K562 (cell line): Measurements from ENCODE around the gene LAMP1. TPM values are rescaled to one million over a fixed set of nuclear protein-coding genes. Genes with fewer than 3 reads are reported as not detected.

Experiments
- ATAC-seq: fragments of 200-7000 bp; cut with Tn5 transposase; 3 replicates; pipeline ENCODE4 v1.9.1; 2020; ENCODE audit warnings: moderate library complexity
- BruUV-seq: library from RNA; stranded (reverse); fragments of 400-500 nt; replicated peaks from 2 replicates; lab custom pipeline; 2021; lab: Mats Ljungman, UMichigan
- CTCF ChIA-PET: fragments of 300-600 bp; formaldehyde crosslinking; extraction: SDS; loops from one replicate; lab custom pipeline; 2021; ENCODE audit warnings: low intra/inter-chr PET ratio; lab: Yijun Ruan, JAX
- POLR2A ChIA-PET: fragments of 300-600, 350-650 bp; sonication (Branson Sonifier 250); formaldehyde crosslinking; extraction: SDS; loops from one replicate; lab custom pipeline; 2021; ENCODE audit warnings: antibody characterized with exemption, inconsistent platforms; lab: Yijun Ruan, JAX
- DNase-seq, 4 experiments: peaks; one replicate each; pipeline versions ENCODE4 v3.0.0 to v3.0.0-alpha.2; 2011 to 2018; ENCODE audit warnings: low spot score in 3 of 4, mixed read lengths in 3 of 4; ENCODE audit errors: extremely low read depth in 1 of 4
- FAIRE-seq: peaks from 2 replicates; lab custom pipeline; 2011; peaks lifted over from hg19 to GRCh38; lab: Jason Lieb, UNC
- H2AFZ ChIP-seq: 2 replicates; pipeline ENCODE4 v1.6.0; 2011; ENCODE audit warnings: low read depth, low read length, control low read depth, inconsistent platforms
- H3K27ac ChIP-seq: fragments of 200-600 bp; 3 replicates; pipeline ENCODE4 v1.8.0; 2011; ENCODE audit warnings: low read depth, mild to moderate bottlenecking, control low read depth, inconsistent platforms, low read length, moderate library complexity, mixed read lengths; ENCODE audit errors: extremely low read depth
- H3K27me3 ChIP-seq, 2 experiments: fragments of 300-600 bp in 1 of 2; 2 replicates in 1 of 2; 3 replicates in 1 of 2; pipeline versions ENCODE4 v1.6.0 to v1.8.0; 2011; ENCODE audit warnings: inconsistent platforms in 2 of 2, low read length in 2 of 2, mild to moderate bottlenecking in 1 of 2, mixed read lengths in 1 of 2, moderate library complexity in 1 of 2; ENCODE audit not compliant: control insufficient read depth in 2 of 2, insufficient read depth in 2 of 2
- H3K36me3 ChIP-seq: fragments of 300-600 bp; 3 replicates; pipeline ENCODE4 v1.8.0; 2011; ENCODE audit warnings: mild to moderate bottlenecking, low read length, inconsistent platforms; ENCODE audit not compliant: control insufficient read depth, insufficient read depth
- H3K4me1 ChIP-seq, 2 experiments: fragments of 200-600 bp in 1 of 2; replicated peaks in 1 of 2; 2 replicates in 1 of 2; 3 replicates in 1 of 2; pipeline versions ENCODE4 v1.5.1 to v1.8.0; 2011; ENCODE audit warnings: inconsistent platforms in 2 of 2, low read length in 2 of 2, mild to moderate bottlenecking in 1 of 2, mixed read lengths in 1 of 2, moderate library complexity in 1 of 2; ENCODE audit not compliant: control insufficient read depth in 2 of 2, insufficient read depth in 2 of 2
- H3K4me2 ChIP-seq: 2 replicates; pipeline ENCODE4 v1.6.1; 2011; ENCODE audit warnings: low read length, control low read depth, inconsistent platforms, mixed read lengths; ENCODE audit not compliant: insufficient read depth
- H3K4me3 ChIP-seq: fragments of 200-600 bp; sonication (generic), shearing (Covaris generic); 2 replicates; pipeline ENCODE4 v1.5.1; 2016; ENCODE audit warnings: control low read depth, inconsistent platforms
- H3K79me2 ChIP-seq: fragments of 200-600 bp; 3 replicates; pipeline ENCODE4 v1.8.0; 2011; ENCODE audit warnings: low read length, inconsistent platforms; ENCODE audit not compliant: control insufficient read depth, insufficient read depth
- H3K9ac ChIP-seq, 2 experiments: 2 replicates each; pipeline versions ENCODE4 v1.6.0 to v1.6.1; 2011; ENCODE audit warnings: low read depth in 2 of 2, low read length in 2 of 2, control low read depth in 1 of 2, inconsistent platforms in 1 of 2, mild to moderate bottlenecking in 1 of 2, mixed read lengths in 1 of 2; ENCODE audit not compliant: insufficient read depth in 1 of 2
- H3K9me1 ChIP-seq: one replicate; pipeline ENCODE4 v1.6.0; 2011; ENCODE audit warnings: inconsistent platforms, mild to moderate bottlenecking, low read length, moderate library complexity; ENCODE audit not compliant: control insufficient read depth, insufficient read depth
- H3K9me3 ChIP-seq: replicated peaks from 2 replicates; pipeline ENCODE4 v1.5.1; 2011; ENCODE audit warnings: low read depth, low read length, inconsistent platforms; ENCODE audit not compliant: control insufficient read depth, insufficient read depth
- H4K20me1 ChIP-seq: replicated peaks from 2 replicates; pipeline ENCODE4 v1.6.1; 2011; ENCODE audit warnings: low read length, inconsistent platforms, mixed read lengths; ENCODE audit not compliant: control insufficient read depth, insufficient read depth
- CBX3 ChIP-seq, 2 experiments: IDR thresholded peaks; 1 replicate in 1 of 2; 2 replicates in 1 of 2; pipeline ENCODE4 v1.6.1; 2012; ENCODE audit warnings: inconsistent platforms in 2 of 2, low read length in 2 of 2, borderline replicate concordance in 1 of 2, control low read depth in 1 of 2
- CREBBP ChIP-seq: IDR thresholded peaks from one replicate; pipeline ENCODE4 v1.6.1; 2012; ENCODE audit warnings: low read depth, mild to moderate bottlenecking, control low read depth, inconsistent platforms, low read length
- GTF2E2 ChIP-seq: fragments of 200-800 bp; sonication (Bioruptor generic); IDR thresholded peaks from 2 replicates; pipeline ENCODE4 v1.6.1; 2016; ENCODE audit warnings: missing genetic modification characterization, missing compliant biosample characterization
- JUNB ChIP-seq: fragments of 450-650 bp; formaldehyde crosslinking; conservative IDR thresholded peaks from 2 replicates; pipeline ENCODE4 v1.4.0; 2020; ENCODE audit warnings: mild to moderate bottlenecking
- JUND ChIP-seq, 2 experiments: IDR thresholded peaks; 2 replicates in 1 of 2; 3 replicates in 1 of 2; pipeline ENCODE4 v1.6.1; 2011; ENCODE audit warnings: borderline replicate concordance in 2 of 2, low read depth in 2 of 2, low read length in 2 of 2, improper control_type of control experiment in 1 of 2, missing biosample characterization in 1 of 2, missing genetic modification characterization in 1 of 2, missing genetic modification reagents in 1 of 2
- POLR2A ChIP-seq: fragments of 450-650 bp; conservative IDR thresholded peaks from 2 replicates; pipeline ENCODE4 v1.6.1; 2016
- POLR2G ChIP-seq: fragments of 200-400 bp; formaldehyde crosslinking; IDR thresholded peaks from 2 replicates; pipeline ENCODE4 v1.6.1; 2017; ENCODE audit warnings: low read depth, mild to moderate bottlenecking, antibody characterized with exemption, low read length, moderate library complexity
- SMAD2 ChIP-seq: fragments of 150-350 bp; IDR thresholded peaks from 2 replicates; pipeline ENCODE4 v1.6.1; 2014; ENCODE audit warnings: low read depth, mild to moderate bottlenecking, low read length
- TBP ChIP-seq: optimal IDR thresholded peaks from 2 replicates; pipeline ENCODE3; 2011; ENCODE audit warnings: low read depth, low read length, improper control_type of control experiment
- TCFL5 ChIP-seq: fragments of 250-450 bp; sonication (Bioruptor Pico); conservative IDR thresholded peaks from 2 replicates; pipeline ENCODE4 v1.6.1; 2021; ENCODE audit warnings: mild to moderate bottlenecking, moderate library complexity, matching md5 sums
- ZNF146 ChIP-seq: IDR thresholded peaks from one replicate; pipeline ENCODE4 v1.6.1; 2018; ENCODE audit warnings: missing compliant biosample characterization; ENCODE audit not compliant: unreplicated experiment
- ZNF398 ChIP-seq: fragments of 250-450 bp; sonication (Bioruptor Pico); IDR thresholded peaks from 2 replicates; pipeline ENCODE4 v1.8.0; 2021; ENCODE audit warnings: moderate library complexity, mild to moderate bottlenecking, inconsistent platforms
- ZNF583 ChIP-seq: fragments of 250-450 bp; sonication (Bioruptor Pico); IDR thresholded peaks from 2 replicates; pipeline ENCODE4 v1.4.0; 2020
- WGBS: fragments of 100-300 bp; shearing (Covaris generic); methylation state at CpG from one replicate; pipeline ENCODE4 v1.1.6; 2016; ENCODE audit warnings: low coverage, mixed read lengths; ENCODE audit not compliant: insufficient coverage; ENCODE audit errors: missing lambda C conversion rate; 5-methylcytosine and 5-hydroxymethylcytosine counted together
- in situ Hi-C: fragments of 300-500 bp; cut with MboI; formaldehyde crosslinking; loops from 4 replicates; pipeline ENCODE4 v1.15.0; 2018; ENCODE audit warnings: inconsistent platforms, mixed read lengths
- intact Hi-C: fragments of 100-400 bp; cut with micrococcal nuclease; formaldehyde crosslinking; loops from 2 replicates; pipeline ENCODE4 v1.14.2; 2022
- polyA plus RNA-seq, 8 experiments: library from polyadenylated mRNA; depleted of rRNA in 4 of 8; stranded (reverse) in 5 of 8; unstranded in 3 of 8; fragments of >200 nt; fragmentation: Nextera tagmentation in 2 of 8; fragmentation: Illumina TruSeq in 1 of 8; extraction: Ambion mirVana in 2 of 8; extraction: Trizol in 1 of 8; gene quantifications; 2 replicates each; pipeline versions ENCODE4 v1.2.1 to v1.2.3, GENCODE V29; 2011 to 2014; ENCODE audit warnings: inconsistent platforms in 1 of 8, missing spikeins in 1 of 8
- total RNA-seq, 7 experiments: library from RNA; depleted of rRNA in 6 of 7; stranded (reverse); fragments of >200 nt in 6 of 7; fragmentation: Illumina TruSeq in 2 of 7; extraction: Trizol in 2 of 7; gene quantifications; 2 replicates each; pipeline versions ENCODE4 v1.2.1 to v1.2.3, GENCODE V29; 2011 to 2021; ENCODE audit warnings: low replicate concordance in 1 of 7

Gene LAMP1
- total and polyA plus RNA-seq, 9 of the 15 experiments (the other 6 are each of a cell fraction or from before 2014, with no cell fraction given), result 2.2 to 70.1 (median 30.5) TPM

GRCh38 chr13:113267642-113268405, 29.2 kb upstream of the LAMP1 start:
- in situ Hi-C loops, result no loop called here
- no peaks in the 10 kb centered on the region for H3K9me3 ChIP-seq
- no peak for DNase-seq

GRCh38 chr13:113272031-113272430, 25.0 kb upstream of the LAMP1 start:
- in situ Hi-C loops (loop anchor here (10.0 kb wide), 1 partner anchor 113 kb away; no protein-coding TSS in a partner anchor), intact Hi-C loops (loop anchor here (10.0 kb wide), 1 partner anchor 293 kb away; no protein-coding TSS in a partner anchor)
- Histone ChIP-seq H3K79me2 (no peaks in the 10 kb centered on the region; the same call in 2 of the 3 replicates), H3K27me3 (no peaks in the 10 kb centered on the region), H3K9me1 (no peaks in the 10 kb centered on the region), H3K9ac (no peak overlapping the region), H3K36me3 (no peaks in the 10 kb centered on the region), H3K27ac (no peak overlapping the region), H3K4me3 (no peak overlapping the region), H3K4me2 (no peak overlapping the region), H2AFZ (no peak overlapping the region), H3K4me1 (peaks cover 15 to 20% of the 10 kb centered on the region in 2 experiments; a peak in 4 of 5 replicates), H4K20me1 (no peaks in the 10 kb centered on the region), H3K9me3 (no peaks in the 10 kb centered on the region)
- DNase-seq (no peak), ATAC-seq (no peak), FAIRE-seq (no peak)
- ChIA-PET POLR2A (no interaction called here), CTCF (no interaction called here)
- BruUV-seq, result no TSS peak
- WGBS, result 54% methylated on average over 2 of the region's 2 CpGs
- no peak for TF ChIP-seq POLR2A
- no peak for TF ChIP-seq TBP
- no peak for TF ChIP-seq CBX3 (IDR thresholded peaks at IDR 0.05; ENCODE audit: borderline replicate concordance in 1 of 2, low read length in 2 of 2)
- no peak for TF ChIP-seq ZNF146 (CRISPR knock-in tag)
- no peak for TF ChIP-seq JUNB (CRISPR knock-in tag)
- TF ChIP-seq GTF2E2 (tag), result no peak
- TF ChIP-seq CREBBP, result no peak
- no peak for TF ChIP-seq SMAD2
- no peak for TF ChIP-seq ZNF398
- TF ChIP-seq JUND (IDR thresholded peaks at IDR 0.05; ENCODE audit: borderline replicate concordance, low read depth, low read length), result no peak
- no peak for TF ChIP-seq JUND (tag; IDR thresholded peaks at IDR 0.05; ENCODE audit: borderline replicate concordance, low read depth, low read length)

More at GRCh38 chr13:113267642-113268405, 29.2 kb upstream of the LAMP1 start:
- no peaks in the 10 kb centered on the region for H3K27me3 ChIP-seq
- H3K4me1 ChIP-seq, result peaks cover 4 to 9% of the 10 kb centered on the region in 2 experiments; a peak in 4 of 5 replicates
- H3K4me3 ChIP-seq, result no peak overlapping the region
- peak overlapping the region; percentile 50 for H3K4me2 ChIP-seq
- TF ChIP-seq ZNF583 (CRISPR knock-in tag), result no peak
- TF ChIP-seq POLR2G, result peak; percentile 62
- no peak for TF ChIP-seq TCFL5 (CRISPR knock-in tag)
- POLR2A ChIA-PET, result interaction anchor here (0.7 kb wide), 1 partner anchor 18 kb away, joined by 5 read pairs; no protein-coding TSS in a partner anchor
- 89% methylated on average over 15 of the region's 20 CpGs for WGBS
- H3K9me1 ChIP-seq, result no peaks in the 10 kb centered on the region
- peak overlapping the region; percentile 69; the same call in 2 of the 3 replicates for H3K27ac ChIP-seq
- peak overlapping the region; percentile 57 to 71; a peak in 3 of 4 replicates for H3K9ac ChIP-seq
- H3K79me2 ChIP-seq, result no peaks in the 10 kb centered on the region; the same call in 2 of the 3 replicates
- FAIRE-seq, result no peak
- BruUV-seq, result no TSS peak
- CTCF ChIA-PET, result no interaction called here
- H4K20me1 ChIP-seq, result no peaks in the 10 kb centered on the region
- peak; percentile 55 for ATAC-seq
- H2AFZ ChIP-seq, result no peak overlapping the region
- H3K36me3 ChIP-seq, result peaks cover 21% of the 10 kb centered on the region; the same call in 2 of the 3 replicates
- intact Hi-C loops, result no loop called here
